Measurements from ENCODE around the gene RASL11B. TPM values are rescaled to one million over a fixed set of nuclear protein-coding genes. Genes with fewer than 3 reads are reported as not detected.

RASL11B gene
- total RNA-seq, 2 experiments from 2014 or later, result 0.14 to 0.32 TPM

DNA sequence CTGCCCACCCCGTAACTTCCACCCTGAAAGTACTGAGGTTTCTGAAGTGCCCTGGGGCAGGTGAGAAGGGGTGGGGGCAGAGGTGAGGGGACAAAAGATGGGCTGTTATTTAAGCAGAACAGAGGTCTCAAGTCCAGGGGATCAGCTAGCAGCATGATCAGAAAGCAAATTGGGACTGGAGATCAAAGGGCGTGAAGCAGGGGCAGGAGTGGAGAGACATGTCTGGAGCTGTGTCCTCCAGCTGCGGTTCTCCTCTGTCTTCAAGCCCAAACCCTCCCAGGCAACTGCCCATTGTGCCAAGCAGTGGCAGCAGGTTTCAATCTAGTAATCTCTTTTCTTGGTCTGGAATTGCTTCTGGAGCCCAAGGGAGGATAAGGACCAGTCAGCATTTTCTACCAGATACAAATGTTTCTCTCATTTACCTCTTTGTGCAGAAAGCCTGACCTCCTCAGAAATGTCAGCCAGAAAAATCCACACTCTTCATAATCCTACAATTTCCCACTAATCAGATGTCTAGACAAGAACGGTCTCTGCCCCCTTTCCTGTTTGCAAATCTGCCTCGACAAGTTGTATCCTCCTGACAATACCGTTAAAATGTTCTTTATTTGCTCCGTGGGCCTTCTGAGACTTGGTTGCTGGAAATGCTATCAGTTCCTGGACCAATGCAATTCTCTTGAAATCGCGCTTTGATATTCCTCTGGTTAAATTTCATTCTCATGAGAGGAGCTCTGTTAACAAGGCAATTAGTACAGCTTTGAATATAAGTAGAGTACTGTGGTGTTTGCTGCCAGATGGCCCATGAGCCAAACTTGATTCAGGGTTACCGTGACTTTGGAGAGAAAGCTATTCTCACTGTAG, 23.2 kb upstream of the RASL11B start:
- no peak overlapping the region for H3K4me3 Mint-ChIP-seq
- H3K27ac Mint-ChIP-seq, result no peak overlapping the region
- DNase-seq, result no peak
- no peaks in the 10 kb centered on the region for H3K9me3 Mint-ChIP-seq
- H3K27me3 Mint-ChIP-seq, result no peaks in the 10 kb centered on the region
- no peaks in the 10 kb centered on the region for H3K4me1 Mint-ChIP-seq
- no peaks in the 10 kb centered on the region for H3K36me3 Mint-ChIP-seq

DNA sequence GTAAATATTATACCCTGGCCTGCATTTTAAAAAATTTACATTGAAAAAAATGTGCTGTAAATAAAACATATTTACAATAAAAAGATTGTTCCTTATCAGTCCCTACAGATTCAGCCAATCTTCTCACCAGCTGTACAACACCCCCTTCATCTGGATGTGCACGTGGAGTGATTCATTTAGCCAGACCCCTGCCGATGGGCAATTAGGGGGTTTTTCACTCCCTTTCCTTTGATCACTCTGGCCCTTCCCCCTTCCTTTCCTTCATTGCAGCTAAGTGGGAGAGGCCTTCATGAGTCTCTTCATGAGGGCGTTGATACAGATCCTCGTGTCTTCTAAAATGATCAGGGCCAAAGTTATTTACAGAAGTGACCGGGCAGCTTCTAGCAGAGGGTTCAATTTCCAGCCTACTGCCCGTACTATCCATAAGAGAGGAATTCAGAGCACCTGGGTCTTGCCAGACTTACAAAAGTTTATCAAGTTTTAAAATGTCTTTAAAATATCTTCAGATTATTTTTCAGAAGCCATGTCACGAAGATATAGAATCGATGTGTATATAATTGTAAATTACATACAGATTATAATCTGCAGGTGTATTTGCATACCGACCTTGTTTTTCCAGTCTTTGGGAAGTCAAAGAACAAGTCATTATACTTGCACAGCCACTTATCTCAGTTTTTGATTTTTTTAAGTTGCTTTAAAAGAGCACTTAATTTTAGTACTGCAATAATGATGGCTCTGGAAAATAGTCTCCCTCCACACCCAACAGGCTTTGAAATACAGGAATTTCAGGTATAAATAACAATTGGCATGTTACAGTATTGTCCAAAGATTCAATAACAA, 21.4 kb upstream of the RASL11B start:
- Mint-ChIP-seq H3K27me3 (no peaks in the 10 kb centered on the region), H3K27ac (no peak overlapping the region)

DNA sequence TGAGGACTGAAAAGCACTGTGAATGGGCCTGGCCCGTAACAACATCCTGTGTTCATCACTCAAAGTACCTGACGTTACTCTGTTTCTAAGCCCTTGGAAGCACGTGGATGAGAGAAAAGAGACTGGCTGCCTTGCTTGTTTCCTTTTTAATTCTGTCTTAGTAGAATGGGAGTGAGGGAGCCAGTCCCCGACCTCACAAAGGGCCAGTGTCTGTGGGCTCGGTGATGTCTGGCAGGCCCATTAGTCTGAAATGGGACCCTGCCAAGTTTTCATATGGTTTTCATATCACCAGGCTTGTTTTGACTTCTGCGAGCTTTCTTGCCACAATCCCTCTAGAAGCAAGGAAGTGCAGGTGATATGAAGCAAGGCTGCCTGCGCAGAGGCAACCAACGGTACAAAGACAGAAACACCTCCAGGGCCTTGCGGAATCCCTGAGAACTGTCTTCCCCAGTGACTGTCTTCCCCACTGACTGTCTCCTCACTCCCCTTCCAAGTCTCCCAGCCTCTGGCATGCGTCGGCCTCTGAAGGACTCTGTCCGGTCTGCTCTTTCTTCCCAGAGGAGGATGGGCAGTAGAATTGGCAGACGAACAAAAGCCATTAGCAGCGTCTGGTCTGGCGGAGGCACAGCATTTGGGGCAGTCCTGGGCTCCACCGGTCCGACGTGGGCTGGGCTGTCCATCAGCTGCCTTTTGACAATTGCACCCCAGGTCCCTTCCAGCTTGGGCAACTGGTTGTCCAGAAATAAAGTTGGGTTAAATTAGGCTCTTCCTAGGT, 20.2 kb upstream of the RASL11B start:
- Mint-ChIP-seq H3K36me3 (no peaks in the 10 kb centered on the region), H3K27ac (no peak overlapping the region), H3K9me3 (no peaks in the 10 kb centered on the region), H3K27me3 (peaks cover 4% of the 10 kb centered on the region), H3K4me3 (no peak overlapping the region), H3K4me1 (no peaks in the 10 kb centered on the region)
- no peak for DNase-seq

More for the DNA sequence above, 21.4 kb upstream of the RASL11B start:
- no peak for DNase-seq
- Mint-ChIP-seq H3K36me3 (no peaks in the 10 kb centered on the region), H3K4me3 (no peak overlapping the region), H3K4me1 (no peaks in the 10 kb centered on the region), H3K9me3 (no peaks in the 10 kb centered on the region)

DNA sequence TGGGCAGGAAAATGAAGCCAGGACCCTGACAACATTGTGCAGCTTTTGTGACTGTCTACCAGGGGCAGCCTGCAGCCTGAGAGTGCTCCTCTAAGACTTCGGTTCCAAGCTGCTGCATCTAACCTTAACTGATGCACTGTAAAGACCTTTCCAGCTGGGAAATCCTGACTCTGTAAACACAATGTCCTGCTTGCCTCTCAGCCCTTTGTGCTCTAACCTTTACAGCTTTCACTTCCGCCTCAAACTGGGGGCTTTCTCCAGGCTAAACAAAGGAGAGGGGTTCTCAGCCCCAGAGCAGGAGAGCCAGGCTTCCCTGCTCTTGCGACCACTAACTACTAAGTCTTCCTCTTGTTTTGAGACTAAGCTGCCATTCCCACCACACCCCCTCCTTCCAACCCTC, 19.3 kb upstream of the RASL11B start:
- Mint-ChIP-seq H3K27me3 (peaks cover 4% of the 10 kb centered on the region), H3K9me3 (no peaks in the 10 kb centered on the region), H3K4me1 (no peaks in the 10 kb centered on the region), H3K36me3 (no peaks in the 10 kb centered on the region), H3K27ac (no peak overlapping the region), H3K4me3 (no peak overlapping the region)
- no peak for DNase-seq

DNA sequence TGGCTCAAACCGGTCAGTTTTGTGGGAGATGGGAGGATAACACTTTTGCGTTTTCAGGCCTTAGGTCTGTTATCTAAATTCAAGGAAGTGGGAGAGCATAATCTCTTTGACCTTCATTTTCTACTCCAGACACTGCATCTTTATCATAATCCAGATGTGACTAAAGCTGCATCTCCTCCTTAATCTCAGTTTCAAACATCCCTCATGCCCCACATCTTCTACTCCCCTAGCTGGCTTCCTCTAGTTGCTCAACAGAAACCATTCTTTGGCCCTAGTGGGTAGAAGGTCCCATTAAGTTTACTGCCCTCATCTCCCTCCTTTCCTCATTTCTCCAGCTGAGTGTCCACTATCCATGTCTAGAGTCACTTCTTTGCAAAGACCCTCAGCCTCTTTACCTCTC, 18.8 kb upstream of the RASL11B start:
- no peak overlapping the region for H3K27ac Mint-ChIP-seq
- no peak for DNase-seq
- H3K4me3 Mint-ChIP-seq, result no peak overlapping the region
- no peaks in the 10 kb centered on the region for H3K36me3 Mint-ChIP-seq
- H3K27me3 Mint-ChIP-seq, result peaks cover 4% of the 10 kb centered on the region
- H3K9me3 Mint-ChIP-seq, result no peaks in the 10 kb centered on the region
- H3K4me1 Mint-ChIP-seq, result no peaks in the 10 kb centered on the region

DNA sequence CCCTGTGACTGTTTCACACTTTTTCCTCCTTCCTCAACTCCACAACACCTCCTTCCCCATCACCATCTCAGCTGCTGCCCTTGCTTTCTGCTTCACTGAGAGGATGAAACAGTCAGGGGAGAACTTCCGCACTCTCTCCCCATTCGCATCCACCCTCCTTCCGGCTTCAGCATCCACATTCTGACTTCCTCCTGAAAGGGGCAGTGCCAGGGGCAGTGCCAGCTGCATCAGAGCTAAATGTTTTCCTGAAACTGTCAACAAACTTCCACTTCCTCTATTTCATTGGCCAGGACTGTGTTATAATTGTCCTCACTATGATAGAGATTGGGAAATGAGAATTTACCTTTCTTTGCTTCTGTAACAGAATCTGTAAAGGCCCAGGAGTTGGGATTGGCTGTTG, 18.2 kb upstream of the RASL11B start:
- Mint-ChIP-seq H3K27ac (peak overlapping the region; percentile 21), H3K36me3 (no peaks in the 10 kb centered on the region)

DNA sequence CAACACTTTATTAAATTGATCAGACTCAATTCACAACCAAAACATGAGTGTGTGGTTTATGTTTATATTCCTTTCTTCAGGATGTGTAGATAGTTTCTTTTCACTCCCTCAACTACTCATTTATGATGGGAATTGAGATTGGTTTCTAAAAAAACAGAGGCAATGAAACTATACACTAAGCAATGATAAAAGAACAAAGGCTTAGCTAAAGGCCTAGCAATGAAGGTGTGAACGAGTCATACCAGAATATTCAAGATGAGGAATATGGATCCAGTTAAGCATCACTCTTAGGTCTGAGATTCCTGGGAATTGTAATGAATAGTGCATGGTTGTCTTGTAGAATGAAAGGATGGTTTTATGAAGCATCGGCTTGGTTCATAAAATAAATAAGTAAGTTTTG, 17.5 kb upstream of the RASL11B start:
- Mint-ChIP-seq H3K36me3 (no peaks in the 10 kb centered on the region), H3K4me3 (no peak overlapping the region), H3K4me1 (no peaks in the 10 kb centered on the region), H3K9me3 (no peaks in the 10 kb centered on the region), H3K27ac (no peak overlapping the region), H3K27me3 (peaks cover 4% of the 10 kb centered on the region)
- DNase-seq, result no peak

More for the DNA sequence above, 18.2 kb upstream of the RASL11B start:
- Mint-ChIP-seq H3K9me3 (no peaks in the 10 kb centered on the region), H3K4me3 (no peak overlapping the region), H3K4me1 (no peaks in the 10 kb centered on the region), H3K27me3 (peaks cover 4% of the 10 kb centered on the region)
- DNase-seq, result no peak

DNA sequence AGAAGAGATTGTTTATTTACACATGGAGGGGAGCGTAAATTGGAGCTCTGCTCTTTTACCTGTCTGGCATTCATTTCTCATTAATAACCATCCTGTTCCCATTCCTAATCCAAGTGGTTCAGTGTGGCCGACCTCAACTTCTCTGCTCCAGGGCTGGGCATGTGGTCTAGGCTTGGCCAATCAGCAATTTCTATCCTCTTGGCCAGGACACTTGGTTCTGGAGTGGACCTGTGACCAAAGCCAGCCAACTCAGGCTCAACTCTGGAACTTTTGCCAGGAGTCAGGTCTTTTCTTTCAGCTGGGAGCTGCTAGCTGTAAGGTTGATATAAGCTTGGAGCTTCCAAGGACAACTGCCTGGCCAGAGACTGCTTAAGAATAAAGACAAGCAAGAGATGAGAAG, 15.6 kb upstream of the RASL11B start:
- Mint-ChIP-seq H3K27me3 (peaks cover 4% of the 10 kb centered on the region), H3K36me3 (no peaks in the 10 kb centered on the region), H3K4me3 (no peak overlapping the region), H3K9me3 (no peaks in the 10 kb centered on the region), H3K27ac (no peak overlapping the region), H3K4me1 (no peaks in the 10 kb centered on the region)
- DNase-seq, result no peak

DNA sequence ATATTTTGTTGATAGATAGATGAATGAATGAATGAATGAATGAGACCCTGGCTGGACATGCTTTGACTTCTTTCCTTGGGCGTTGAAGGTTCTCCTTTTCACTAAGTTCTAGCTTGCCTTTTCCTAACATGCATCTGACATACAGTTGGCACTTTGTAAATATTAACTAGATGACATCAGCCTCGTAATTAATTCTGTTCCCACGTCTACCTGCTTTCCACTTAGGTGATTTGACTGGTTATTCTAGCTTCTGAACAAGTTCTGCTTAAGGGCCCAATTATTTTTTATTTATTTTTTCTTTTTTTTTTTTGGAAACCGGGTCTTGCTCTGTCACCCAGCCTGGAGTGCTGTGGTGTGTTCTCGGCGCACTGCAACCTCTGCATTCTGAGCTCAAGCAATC, 13.9 kb upstream of the RASL11B start:
- Mint-ChIP-seq H3K27me3 (peaks cover 4% of the 10 kb centered on the region), H3K4me1 (no peaks in the 10 kb centered on the region), H3K36me3 (no peaks in the 10 kb centered on the region), H3K27ac (no peak overlapping the region), H3K9me3 (no peaks in the 10 kb centered on the region), H3K4me3 (no peak overlapping the region)
- DNase-seq, result no peak

DNA sequence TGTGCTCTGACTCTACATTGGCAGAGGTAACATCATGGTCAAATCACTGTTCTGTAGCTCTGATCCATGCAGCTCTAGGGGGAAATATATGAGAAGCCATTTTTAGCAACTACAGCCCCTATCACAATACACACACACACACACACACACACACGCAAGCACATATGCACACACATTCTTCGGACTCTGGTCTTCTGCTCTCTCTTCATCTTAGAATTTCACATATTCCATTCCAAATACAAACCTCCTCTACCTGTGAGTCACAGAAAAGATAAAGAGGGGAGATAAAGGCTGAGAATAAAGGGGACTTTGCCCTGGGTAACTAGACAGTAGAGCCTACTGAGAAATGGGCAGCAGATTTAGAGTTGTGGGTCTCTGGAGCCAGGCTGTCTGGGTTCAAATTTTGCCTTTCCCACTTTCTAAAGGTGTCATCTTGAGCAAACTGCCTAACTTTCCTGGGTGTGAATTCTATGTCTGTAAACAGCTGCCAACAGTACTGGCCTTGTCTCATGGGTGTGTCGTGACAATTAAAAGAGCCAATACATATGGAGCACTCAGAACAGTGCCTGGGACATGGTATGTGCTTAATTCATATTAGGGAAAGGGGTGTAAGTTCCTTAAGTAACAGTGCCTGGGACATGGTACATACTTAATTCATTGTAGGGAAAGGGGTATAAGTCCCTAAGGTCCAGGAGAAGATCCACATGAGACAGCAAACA, 11.6 kb upstream of the RASL11B start:
- Mint-ChIP-seq H3K4me1 (peaks cover 4% of the 10 kb centered on the region), H3K9me3 (no peaks in the 10 kb centered on the region), H3K4me3 (no peak overlapping the region), H3K36me3 (no peaks in the 10 kb centered on the region), H3K27me3 (peaks cover 4% of the 10 kb centered on the region), H3K27ac (no peak overlapping the region)
- DNase-seq, result no peak

DNA sequence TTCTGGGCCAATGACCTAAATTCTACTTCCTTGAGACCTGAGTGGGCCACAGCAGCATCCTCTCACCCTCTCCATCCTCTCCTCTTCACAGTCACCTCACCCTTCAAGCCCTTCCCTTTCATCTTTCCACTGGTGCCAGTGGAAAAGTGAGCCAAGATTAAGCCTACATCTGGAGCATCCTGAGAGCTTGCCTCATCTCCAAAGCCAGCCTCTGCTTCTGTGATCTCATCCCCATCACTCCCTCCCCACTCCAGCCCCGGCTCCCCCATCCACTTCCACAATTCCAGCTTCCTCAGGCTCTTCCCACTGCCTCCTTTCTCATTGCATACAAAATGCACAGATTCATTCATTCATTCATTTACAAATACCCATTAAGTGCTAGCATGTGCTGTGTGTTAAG, 10.1 kb upstream of the RASL11B start:
- no peak for DNase-seq
- Mint-ChIP-seq H3K4me1 (peaks cover 4% of the 10 kb centered on the region), H3K27ac (no peak overlapping the region), H3K4me3 (no peak overlapping the region), H3K27me3 (no peaks in the 10 kb centered on the region), H3K36me3 (no peaks in the 10 kb centered on the region), H3K9me3 (no peaks in the 10 kb centered on the region)

DNA sequence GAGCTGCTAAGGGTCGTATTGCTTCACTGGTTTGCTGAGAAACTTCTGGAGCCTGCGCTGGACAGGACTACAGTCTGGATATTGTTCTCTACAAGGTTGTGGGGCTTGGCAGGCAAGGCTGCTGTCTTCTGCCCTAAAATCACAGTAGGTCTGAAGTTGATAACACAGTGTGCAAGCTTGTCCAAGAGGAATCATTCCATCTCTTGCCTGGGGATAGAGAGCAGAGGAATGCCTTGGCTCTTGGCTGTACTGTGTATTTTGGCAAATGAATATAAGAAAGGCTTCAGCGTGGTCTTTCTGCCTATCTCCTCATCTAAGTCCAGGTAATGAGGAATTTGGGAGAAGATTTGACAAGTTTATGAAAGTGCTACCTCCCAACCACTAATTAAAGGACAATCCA, 9.4 kb upstream of the RASL11B start:
- no peak for DNase-seq
- Mint-ChIP-seq H3K4me3 (no peak overlapping the region), H3K27me3 (peaks cover 3% of the 10 kb centered on the region), H3K27ac (no peak overlapping the region), H3K36me3 (no peaks in the 10 kb centered on the region), H3K9me3 (no peaks in the 10 kb centered on the region), H3K4me1 (peaks cover 4% of the 10 kb centered on the region)

DNA sequence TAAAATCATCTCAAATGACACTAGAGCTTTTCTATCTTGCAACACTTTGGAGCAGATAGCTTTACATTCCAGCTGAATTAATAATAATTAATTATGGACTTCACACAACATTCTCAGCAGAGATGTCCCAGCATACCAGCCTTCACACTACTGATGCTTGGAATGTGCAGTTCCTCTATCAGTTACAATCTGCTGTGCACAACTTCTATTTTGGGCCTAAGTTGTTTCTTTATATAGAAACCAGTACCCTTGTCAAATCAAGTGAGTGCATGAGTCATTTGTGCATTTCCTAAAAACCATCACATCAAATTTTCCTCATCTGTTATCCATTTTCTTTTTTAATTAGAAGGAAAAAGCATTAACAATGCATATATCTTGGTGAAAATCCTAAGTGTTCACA, 8.8 kb upstream of the RASL11B start:
- no peak overlapping the region for H3K4me3 Mint-ChIP-seq
- H3K9me3 Mint-ChIP-seq, result peaks cover 3% of the 10 kb centered on the region
- DNase-seq, result no peak
- H3K36me3 Mint-ChIP-seq, result no peaks in the 10 kb centered on the region
- H3K27me3 Mint-ChIP-seq, result peaks cover 9% of the 10 kb centered on the region
- H3K4me1 Mint-ChIP-seq, result peaks cover 4% of the 10 kb centered on the region
- no peak overlapping the region for H3K27ac Mint-ChIP-seq

DNA sequence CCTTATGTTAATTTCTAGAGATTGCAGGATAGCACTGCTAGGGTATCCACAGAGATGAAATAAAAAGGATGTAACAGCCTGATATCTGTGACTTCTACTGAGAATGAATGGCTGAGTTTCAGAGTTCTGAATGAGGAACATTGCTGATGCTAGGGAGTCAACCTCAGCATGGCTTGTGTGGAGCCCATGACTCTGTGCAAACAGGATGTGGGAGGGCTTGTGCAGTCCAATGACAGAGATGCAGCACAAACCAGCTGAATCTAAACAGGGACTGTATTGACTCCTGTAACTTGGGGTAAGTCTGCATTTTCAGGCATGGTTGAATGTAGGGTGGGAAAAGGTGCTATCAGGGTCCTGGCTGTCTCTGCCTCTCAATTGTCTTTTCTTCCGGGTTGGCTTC, 5.3 kb upstream of the RASL11B start:
- Mint-ChIP-seq H3K27me3 (peaks cover 38% of the 10 kb centered on the region), H3K36me3 (peaks cover 6% of the 10 kb centered on the region), H3K27ac (no peak overlapping the region), H3K9me3 (peaks cover 3% of the 10 kb centered on the region), H3K4me3 (no peak overlapping the region), H3K4me1 (peaks cover 9% of the 10 kb centered on the region)
- DNase-seq, result no peak
